ENCODE measurements around the gene GPRIN3.

Gene GPRIN3

GRCh38 chr4:89289312-89289711 lies 18.3 kb downstream of the GPRIN3 start:
- no peak for DNase-seq

GRCh38 chr4:89288430-89288829 lies 19.2 kb downstream of the GPRIN3 start:
- no peak for DNase-seq

GRCh38 chr4:89287945-89288344 lies 19.7 kb downstream of the GPRIN3 start:
- DNase-seq: no peak

- no peak for DNase-seq
Observed at GRCh38 chr4:89285745-89286144, 21.9 kb downstream of the GPRIN3 start.

- peak; percentile 60 for DNase-seq
Observed at GRCh38 chr4:89284828-89285227, 22.8 kb downstream of the GPRIN3 start.

GRCh38 chr4:89284020-89284424 lies 23.6 kb downstream of the GPRIN3 start:
- DNase-seq: no peak

- peak; percentile 74 to 86 for DNase-seq
Observed at GRCh38 chr4:89283226-89284009, 24.2 kb downstream of the GPRIN3 start.

- no peak for DNase-seq
Observed at GRCh38 chr4:89279385-89279784, 28.2 kb downstream of the GPRIN3 start.

GRCh38 chr4:89277412-89277811 lies 30.2 kb downstream of the GPRIN3 start:
- DNase-seq: no peak

GRCh38 chr4:89276296-89276695 lies 31.3 kb downstream of the GPRIN3 start:
- no peak for DNase-seq

- no peak for DNase-seq
Observed at GRCh38 chr4:89275587-89275986, 32.0 kb downstream of the GPRIN3 start.

- no peak for DNase-seq
Observed at GRCh38 chr4:89273741-89274141, 33.9 kb downstream of the GPRIN3 start.

- peak in 1 of 2 donors; percentile 24 for DNase-seq
Observed at GRCh38 chr4:89270792-89271191, 36.8 kb downstream of the GPRIN3 start.

- no peak for DNase-seq
Observed at GRCh38 chr4:89269121-89269666, 38.4 kb downstream of the GPRIN3 start.

- DNase-seq: no peak
Observed at GRCh38 chr4:89268679-89269078, 38.9 kb downstream of the GPRIN3 start.

GRCh38 chr4:89267846-89268245 lies 39.8 kb downstream of the GPRIN3 start:
- DNase-seq: no peak

GRCh38 chr4:89267392-89267791 lies 40.2 kb downstream of the GPRIN3 start:
- no peak for DNase-seq

GRCh38 chr4:89266128-89266527 lies 41.5 kb downstream of the GPRIN3 start:
- no peak for DNase-seq

GRCh38 chr4:89263265-89263664 lies 44.3 kb downstream of the GPRIN3 start:
- DNase-seq: no peak

- no peak for DNase-seq
Observed at GRCh38 chr4:89259301-89260028, 48.1 kb downstream of the GPRIN3 start.

- DNase-seq: no peak
Observed at GRCh38 chr4:89258506-89258905, 49.1 kb downstream of the GPRIN3 start.

GRCh38 chr4:89257376-89257775 lies 50.2 kb downstream of the GPRIN3 start:
- DNase-seq: no peak

GRCh38 chr4:89256203-89256800 lies 51.3 kb downstream of the GPRIN3 start:
- DNase-seq: no peak

- DNase-seq: peak; percentile 41 to 63
Observed at GRCh38 chr4:89254847-89255246, 52.8 kb downstream of the GPRIN3 start.
